NT2/D1 (cell line): ENCODE measurements around the gene ITGA7.

Experiments used
- SUZ12 ChIP-seq: IDR thresholded peaks from 2 replicates; pipeline ENCODE4 v1.6.1; 2011; ENCODE audit not compliant: insufficient read length, insufficient read depth; ENCODE audit errors: extremely low read depth
- YY1 ChIP-seq: IDR thresholded peaks from 2 replicates; pipeline ENCODE4 v1.6.1; 2011; ENCODE audit not compliant: insufficient read length, insufficient read depth
- ZNF274 ChIP-seq: IDR thresholded peaks from 2 replicates; pipeline ENCODE4 v1.6.1; 2011; ENCODE audit warnings: mild to moderate bottlenecking, low read depth, low read length

- TF ChIP-seq ZNF274: no peak
- no peak for TF ChIP-seq SUZ12
- TF ChIP-seq YY1: no peak
These were observed 65.4 kb downstream of the ITGA7 start for GRCh38 chr12:55642267-55642666.
